ENCODE results near the gene GPR61. TPM values are rescaled to one million over a fixed set of nuclear protein-coding genes. Genes with fewer than 3 reads are reported as not detected.

GPR61 gene
- total RNA-seq, 4 donors from 2014 or later, result not detected

GRCh38 chr1:109493227-109493626 is 46.4 kb upstream of the GPR61 start:
- Histone ChIP-seq H3K4me1 (peaks cover 14 to 47% (median 18%) of the 10 kb centered on the region in 3 donors), H3K27me3 (no peaks in the 10 kb centered on the region), H3K9me3 (no peaks in the 10 kb centered on the region), H3K27ac (peak overlapping the region; percentile 20 to 94 (median 88)), H3K36me3 (peaks cover 0 to 60% (median 5%) of the 10 kb centered on the region in 3 donors), H3K4me3 (peak overlapping the region in 2 of 4 donors; percentile 88 to 99)
- intact Hi-C loops (cut with DNase I), result loop anchor here (5.0 kb wide), 1 partner anchor 39 kb away; no protein-coding TSS in a partner anchor
- TF ChIP-seq POLR2A (IDR thresholded peaks at IDR 0.05) (no peak), CTCF (IDR thresholded peaks at IDR 0.05) (no peak)
- DNase-seq, result no peak
- WGBS, 2 donors, result 38 to 63% methylated on average over 4 of the region's 4 CpGs

GRCh38 chr1:109493805-109494539 is 45.7 kb upstream of the GPR61 start, which contains the start of gene CYB561D1:
Gene CYB561D1, plus strand, starts transcription at chr1:109494094. Its CDS starts 46 bp downstream, at chr1:109494140.
- peak; percentile 29 for DNase-seq
- Histone ChIP-seq H3K36me3 (peaks cover 0 to 55% (median 5%) of the 10 kb centered on the region in 3 donors), H3K9me3 (no peaks in the 10 kb centered on the region), H3K4me3 (peak within 1 kb of the TSS; percentile 81 to 99 (median 88)), H3K4me1 (peaks cover 21 to 54% (median 26%) of the 10 kb centered on the region in 3 donors), H3K27me3 (no peaks in the 10 kb centered on the region), H3K27ac (peak within 1 kb of the TSS; percentile 83 to 94 (median 88))
- intact Hi-C loops (cut with DNase I), result loop anchor here (5.0 kb wide), 1 partner anchor 38 kb away; no protein-coding TSS in a partner anchor
- TF ChIP-seq POLR2A (IDR thresholded peaks at IDR 0.05) (peak in 2 of 4 donors; percentile 51 to 64), CTCF (IDR thresholded peaks at IDR 0.05) (peak; percentile 88 to 99 (median 96))
- WGBS, 2 donors, result 0% methylated on average over 4 to 10 of the region's 44 CpGs

GRCh38 chr1:109495738-109496137 is 43.9 kb upstream of the GPR61 start:
- Histone ChIP-seq H3K4me3 (no peak overlapping the region), H3K4me1 (peaks cover 33 to 70% (median 36%) of the 10 kb centered on the region in 3 donors), H3K27me3 (no peaks in the 10 kb centered on the region), H3K9me3 (no peaks in the 10 kb centered on the region), H3K27ac (no peak overlapping the region), H3K36me3 (peaks cover 0 to 51% (median 5%) of the 10 kb centered on the region in 3 donors)
- no peak for TF ChIP-seq CTCF (IDR thresholded peaks at IDR 0.05)
- TF ChIP-seq POLR2A (IDR thresholded peaks at IDR 0.05), result no peak
- intact Hi-C loops (cut with DNase I), result no loop called here
- no peak for DNase-seq
- WGBS, 2 donors, result 93 to 100% methylated on average over 1 to 5 of the region's 7 CpGs

GRCh38 chr1:109497449-109498160 is 42.1 kb upstream of the GPR61 start:
- Histone ChIP-seq H3K9me3 (no peaks in the 10 kb centered on the region), H3K27ac (no peak overlapping the region), H3K4me3 (no peak overlapping the region), H3K36me3 (peaks cover 0 to 52% (median 5%) of the 10 kb centered on the region in 3 donors), H3K27me3 (no peaks in the 10 kb centered on the region), H3K4me1 (peaks cover 39 to 83% (median 46%) of the 10 kb centered on the region in 3 donors)
- no peak for TF ChIP-seq POLR2A (IDR thresholded peaks at IDR 0.05)
- TF ChIP-seq CTCF (IDR thresholded peaks at IDR 0.05), result no peak
- intact Hi-C loops (cut with DNase I), result no loop called here
- WGBS, 2 donors, result 59 to 83% methylated on average over 1 to 6 of the region's 9 CpGs
- no peak for DNase-seq
